DMS79 treated with DMSO at 0.1 percent for 48 hours (cell line): ENCODE measurements around the gene TMEM179B.
A peak's percentile ranks its signal among the peaks of the same experiment; 100 is the strongest.
"Not testable (repeated sequence)": the region's sequence is repeated elsewhere in the genome, so short reads cannot be mapped to it uniquely, and the experiment has no call there.

Experiments used
- DNase-seq: peaks from one replicate; lab custom pipeline; 2025; lab: John Stamatoyannopoulos, UW

Gene TMEM179B

DNA sequence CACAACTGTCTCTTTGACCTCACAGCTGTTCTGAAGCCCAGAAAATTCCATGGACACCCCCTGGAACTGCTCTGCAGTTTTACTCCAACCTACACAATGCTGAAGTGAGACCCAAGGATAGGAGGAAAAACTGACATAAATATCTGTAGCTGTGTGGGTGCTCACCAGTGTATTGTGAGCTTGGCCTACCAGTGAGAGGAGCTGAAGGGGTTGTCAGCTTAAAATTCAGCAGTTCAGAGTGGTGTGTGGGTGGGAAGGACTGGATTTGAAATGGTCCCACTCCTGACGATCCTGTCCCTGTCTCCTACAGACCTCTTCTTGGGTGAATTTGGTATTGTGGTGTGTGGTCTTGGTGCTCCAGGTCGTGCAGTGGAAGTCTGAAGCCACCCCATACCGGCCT lies 2.4 kb downstream of the TMEM179B start:
- no peak for DNase-seq

DNA sequence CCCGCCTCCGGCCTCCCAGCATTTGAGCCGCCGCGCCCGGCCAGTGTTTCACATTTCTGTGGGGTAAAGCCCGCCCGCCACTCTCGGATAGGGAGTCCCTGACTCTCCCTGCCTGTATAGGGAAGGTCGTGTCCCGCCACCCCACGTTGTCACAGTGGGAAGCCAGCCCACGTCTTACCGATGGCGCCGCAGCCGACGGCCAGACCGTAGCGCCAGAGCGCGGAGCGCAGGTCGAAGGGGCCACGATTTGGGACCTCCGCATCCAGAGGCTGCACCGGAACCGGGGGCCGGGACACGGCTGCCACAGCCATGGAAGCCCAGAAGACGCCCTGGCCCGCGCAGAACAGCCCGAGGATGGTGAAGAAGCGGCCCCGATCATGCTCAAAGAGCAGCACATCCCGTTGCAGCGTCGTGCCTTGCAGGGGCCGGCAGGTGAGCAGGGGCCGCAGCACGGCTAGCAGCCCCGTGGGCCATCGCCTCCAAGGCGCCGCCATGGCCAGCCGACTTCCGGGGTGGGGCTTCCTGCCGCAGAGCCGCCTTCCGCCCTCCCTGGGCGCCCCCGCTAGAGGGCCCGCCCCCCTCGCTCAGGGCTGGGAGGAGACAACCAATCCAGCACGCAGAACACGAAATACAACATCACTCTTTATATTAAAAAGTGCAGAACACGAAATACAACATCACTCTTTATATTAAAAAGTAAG lies 4.4 kb downstream of the TMEM179B start, which contains the start of gene TMEM223:
TMEM223 (minus strand) TSS at position 506 of the 701 bp plus-strand sequence; CDS start at position 494, 12 bp downstream.
- DNase-seq: peak; percentile 73

DNA sequence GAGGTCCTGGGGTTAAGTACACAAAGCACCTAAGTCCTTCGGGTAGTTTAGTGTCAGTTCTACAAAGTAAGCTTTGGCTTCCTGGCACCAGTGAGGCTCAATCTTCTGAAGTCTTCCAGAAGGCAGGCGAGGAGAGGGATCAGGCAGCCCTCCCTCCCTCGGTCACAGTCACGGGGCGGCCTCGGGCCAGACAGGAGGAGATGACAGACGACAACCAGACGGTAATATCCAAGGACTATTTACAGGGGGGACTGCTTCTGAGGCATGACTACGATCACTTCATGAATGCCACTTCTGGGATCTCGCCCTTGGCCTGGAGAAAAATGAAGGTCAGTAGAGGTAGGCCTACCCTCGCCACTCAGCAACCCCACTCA lies 5.0 kb downstream of the TMEM179B start:
- DNase-seq: no peak

DNA sequence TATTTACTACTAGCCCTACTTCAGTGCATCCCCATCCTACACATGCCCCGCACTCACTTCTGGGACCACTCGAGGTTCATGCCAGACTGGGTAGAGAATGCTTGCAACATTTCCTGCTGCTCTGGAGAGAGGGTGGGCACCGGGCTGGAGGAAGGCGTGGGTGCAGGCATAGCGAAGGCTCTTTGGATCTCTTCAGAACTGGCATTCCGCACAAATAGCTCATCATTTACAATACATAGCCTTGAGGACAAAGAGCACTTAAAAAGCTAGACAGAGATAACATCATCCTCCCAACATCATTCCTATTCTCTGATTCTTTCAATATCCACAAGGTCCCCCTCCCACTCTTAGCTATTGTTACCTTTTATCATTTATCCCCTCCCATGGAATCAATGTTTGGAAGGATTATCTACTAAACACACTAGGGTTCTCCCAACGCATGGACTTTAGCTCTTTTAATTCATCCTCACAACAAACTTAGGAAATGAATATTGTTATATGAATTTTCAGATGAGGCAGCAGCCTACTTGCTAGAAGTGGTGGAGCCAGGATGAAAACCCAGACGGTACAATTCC lies 7.1 kb downstream of the TMEM179B start:
- DNase-seq: no peak

DNA sequence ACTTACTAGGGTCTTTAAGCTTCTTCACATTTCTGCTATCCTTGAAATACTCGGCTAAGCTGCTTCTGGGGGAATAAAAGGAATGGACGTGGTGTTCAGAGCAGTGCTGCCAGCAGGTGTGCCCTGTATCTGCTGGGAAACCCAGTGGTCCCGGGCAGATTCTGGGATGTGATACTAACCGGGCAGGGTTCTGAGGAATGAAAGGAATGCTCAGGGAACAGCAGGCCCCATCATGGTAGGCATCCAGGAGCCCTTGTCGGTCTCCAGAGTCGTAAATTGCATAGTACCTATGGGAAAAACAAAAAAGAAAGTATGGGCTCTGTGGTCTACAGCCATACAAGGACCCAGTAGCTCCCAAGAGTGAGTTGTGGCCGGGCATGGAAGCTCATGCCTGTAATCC lies 9.1 kb downstream of the TMEM179B start:
- DNase-seq: no peak

DNA sequence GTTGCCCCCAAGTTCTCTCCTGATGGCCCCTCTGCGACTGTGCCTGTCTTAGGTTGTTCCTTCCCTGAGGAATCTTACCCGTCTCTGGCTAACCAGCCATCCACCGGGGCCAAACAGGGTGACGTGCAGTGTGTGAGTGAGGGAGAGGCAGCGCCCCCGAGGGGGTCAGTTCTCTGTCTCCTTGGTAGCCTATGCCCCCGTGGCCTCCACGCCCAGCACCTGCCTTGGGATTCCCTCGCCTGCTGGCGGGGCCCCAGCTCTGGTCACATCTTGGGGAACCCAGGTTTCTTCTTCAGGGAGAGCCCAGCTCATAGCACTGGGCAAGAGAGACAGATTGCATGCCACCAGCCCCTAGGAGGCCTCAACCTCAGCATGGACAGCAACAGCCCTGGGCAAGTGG lies 12.3 kb downstream of the TMEM179B start:
- no peak for DNase-seq

DNA sequence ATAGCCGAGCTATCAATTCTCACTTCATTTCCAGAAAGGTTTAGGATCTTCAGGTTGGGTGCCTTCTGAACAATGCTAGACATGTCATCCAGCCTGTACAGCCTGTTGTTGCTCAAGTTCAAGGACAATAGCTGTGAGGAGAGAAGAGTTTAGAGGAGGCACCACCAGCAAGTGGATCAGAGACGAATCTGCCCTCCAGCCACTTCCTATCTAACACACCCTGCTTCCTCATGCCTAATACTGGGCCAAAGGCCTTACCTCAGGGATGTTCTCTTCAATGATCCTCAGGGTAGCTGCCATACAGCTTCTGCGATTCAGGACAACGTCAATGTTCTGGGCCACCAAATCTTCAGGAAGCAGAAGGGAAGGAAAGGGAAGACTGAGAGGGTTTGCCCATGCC lies 13.9 kb downstream of the TMEM179B start:
- DNase-seq: no peak

DNA sequence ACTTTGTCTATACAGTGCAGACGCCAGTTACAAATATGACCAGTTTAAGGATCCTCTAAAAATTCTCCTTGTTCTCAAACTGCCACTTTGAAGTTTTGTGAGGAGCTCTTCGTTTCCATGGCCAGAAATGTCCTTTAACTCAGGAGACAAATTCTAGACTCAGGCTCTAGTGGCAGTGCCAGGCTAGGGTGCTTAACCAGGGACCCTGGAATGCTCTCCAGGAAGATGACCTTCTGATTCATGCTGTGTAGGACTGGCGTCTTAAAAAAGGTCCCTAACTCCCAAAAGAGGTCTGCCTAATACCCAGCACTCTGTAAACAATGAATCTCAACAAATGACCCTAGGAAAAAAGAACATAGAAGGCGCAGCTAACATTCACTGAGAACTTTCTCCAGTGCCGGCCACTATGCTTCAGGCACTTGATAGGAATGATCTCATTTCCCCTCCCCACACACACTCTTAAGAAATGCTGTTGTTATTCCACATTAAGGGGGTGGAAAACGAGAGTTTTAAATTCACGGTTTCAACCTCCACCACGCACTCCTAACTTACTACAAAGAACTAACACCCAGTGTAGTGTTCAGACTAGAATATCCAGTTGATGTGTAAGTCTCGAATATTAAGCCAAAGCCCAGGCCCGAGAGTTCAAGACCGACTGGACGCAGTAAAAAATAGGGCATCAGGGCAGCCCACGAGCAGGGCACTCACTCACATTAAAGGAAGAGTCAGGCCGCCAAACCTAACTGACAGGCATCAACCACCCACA lies 17.3 kb downstream of the TMEM179B start:
- DNase-seq: no peak

DNA sequence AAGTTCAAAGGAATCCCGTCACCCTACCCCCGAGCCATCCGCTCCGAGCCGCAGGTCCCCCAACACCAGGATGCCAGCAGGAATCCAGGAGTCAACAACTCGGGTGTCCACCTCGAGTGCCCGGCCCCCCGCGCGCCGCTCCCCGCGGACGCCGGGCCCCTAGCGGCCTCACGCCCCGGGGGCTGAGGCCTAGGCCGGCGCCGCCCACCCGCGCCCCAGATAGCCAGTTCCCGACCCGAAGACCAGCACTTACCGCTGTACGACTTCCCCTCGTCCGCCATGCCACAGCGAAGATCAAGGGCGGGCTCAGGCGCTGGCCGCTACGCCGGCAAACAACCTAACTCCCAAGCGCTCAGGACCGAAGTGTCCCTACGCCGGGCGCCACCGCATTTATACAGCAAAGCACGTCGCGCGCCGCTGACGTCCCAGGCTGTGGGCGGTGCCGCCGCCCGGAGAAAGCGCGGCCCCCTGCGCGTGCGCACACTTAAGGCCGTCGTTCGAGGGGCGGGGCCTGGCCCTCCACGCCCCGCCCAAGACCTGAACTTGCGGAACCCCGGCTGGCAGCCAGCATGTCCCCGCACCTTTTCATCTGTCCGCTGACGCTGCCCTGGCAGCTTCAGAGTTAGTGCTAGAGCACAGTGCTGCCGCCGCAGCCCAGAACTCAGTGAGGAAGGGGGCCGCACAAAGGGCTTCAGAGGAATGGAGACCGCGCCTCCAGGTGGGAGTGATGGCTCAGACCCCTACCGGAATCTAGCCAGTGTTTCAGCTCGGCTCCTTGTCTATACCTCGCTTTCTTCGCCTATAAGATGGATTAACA lies 18.1 kb downstream of the TMEM179B start, which contains the start of gene NXF1:
NXF1 (minus strand) TSS at position 365 of the 817 bp plus-strand sequence; CDS start at position 281, 84 bp downstream.
- peak; percentile 93 for DNase-seq

DNA sequence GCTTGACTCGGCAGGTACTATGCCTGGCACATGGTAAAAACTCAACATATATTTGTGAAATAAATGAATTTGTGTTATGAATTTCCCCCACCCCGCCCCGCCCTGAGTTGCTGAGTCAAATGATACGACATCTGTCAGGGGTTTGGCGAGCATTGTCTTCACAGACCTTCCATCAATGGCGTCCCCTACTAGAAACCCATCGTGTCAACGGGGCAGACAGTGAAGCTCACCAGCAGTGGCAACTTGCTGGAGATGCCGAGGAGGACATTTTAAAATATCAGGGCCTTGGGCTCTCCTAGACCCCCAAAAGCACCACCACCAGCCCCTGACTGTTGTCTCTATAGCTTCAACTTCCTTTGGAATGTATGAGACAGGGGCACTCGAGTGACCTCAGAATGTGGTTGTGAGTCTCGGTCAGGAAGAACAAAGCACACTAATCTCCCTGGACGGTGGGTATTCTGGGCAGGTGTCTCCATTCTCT lies 18.8 kb downstream of the TMEM179B start:
- DNase-seq: no peak

DNA sequence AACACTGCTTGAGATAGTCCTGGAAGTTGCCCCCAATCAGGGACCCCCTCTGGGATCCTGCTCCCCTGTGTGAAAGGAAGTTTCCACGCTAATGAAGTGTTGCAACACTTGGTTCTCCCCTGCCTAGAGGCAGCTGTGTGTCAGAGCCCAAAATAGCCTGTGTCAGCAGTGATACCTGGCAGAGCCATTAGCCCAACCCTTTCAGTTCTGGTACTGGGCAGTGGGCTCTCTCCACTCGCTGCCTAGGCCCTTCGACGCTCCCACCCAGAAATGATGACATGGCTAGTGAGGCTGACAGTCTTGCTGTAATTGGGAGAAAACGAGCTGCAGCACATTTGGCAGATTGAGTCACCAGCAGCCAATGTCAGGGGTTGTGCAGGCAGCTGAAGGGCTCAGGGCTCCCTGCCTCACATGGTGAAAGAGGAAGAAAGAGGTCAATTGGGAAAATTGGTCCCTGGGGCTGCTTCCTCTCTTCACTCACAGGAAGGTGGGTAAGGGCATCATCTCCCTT lies 19.5 kb downstream of the TMEM179B start:
- no peak for DNase-seq

DNA sequence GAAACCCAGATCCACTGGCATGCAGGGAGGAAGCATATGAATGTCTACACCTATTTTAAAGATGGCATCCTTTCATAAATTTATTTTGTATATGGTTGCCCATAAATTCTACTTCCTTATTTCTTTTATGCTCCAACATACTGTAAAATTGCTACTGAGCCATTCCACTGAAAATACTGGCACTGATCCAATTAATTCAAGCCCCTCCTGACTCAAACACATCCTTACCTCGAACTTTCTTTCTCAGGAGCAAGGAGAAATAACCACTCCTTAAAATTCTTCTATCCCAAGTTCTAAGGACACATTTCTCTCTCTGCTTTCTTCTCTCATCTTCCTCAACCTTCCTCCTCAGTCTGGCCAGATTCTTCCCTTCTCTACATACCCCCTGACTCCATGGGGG lies 23.5 kb downstream of the TMEM179B start:
- DNase-seq: no peak

DNA sequence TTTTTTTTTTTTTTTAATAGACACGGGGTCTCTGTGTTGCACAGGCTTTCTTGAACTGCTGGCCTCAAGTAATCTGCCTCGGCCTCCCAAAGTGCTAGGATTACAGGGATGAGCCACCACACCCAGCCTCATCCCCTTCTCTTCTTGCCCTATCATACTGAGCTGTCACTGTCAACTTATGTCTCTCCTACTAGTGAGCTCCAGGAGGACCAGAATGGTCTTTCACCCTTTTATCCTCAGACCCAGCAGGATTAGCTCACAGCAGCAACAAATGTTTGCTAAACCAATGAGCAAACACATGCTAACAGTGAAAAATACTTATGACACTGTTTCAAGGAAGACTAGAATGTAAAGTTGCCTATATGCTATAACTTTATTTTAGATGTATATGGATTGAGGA lies 24.5 kb downstream of the TMEM179B start:
- no peak for DNase-seq

DNA sequence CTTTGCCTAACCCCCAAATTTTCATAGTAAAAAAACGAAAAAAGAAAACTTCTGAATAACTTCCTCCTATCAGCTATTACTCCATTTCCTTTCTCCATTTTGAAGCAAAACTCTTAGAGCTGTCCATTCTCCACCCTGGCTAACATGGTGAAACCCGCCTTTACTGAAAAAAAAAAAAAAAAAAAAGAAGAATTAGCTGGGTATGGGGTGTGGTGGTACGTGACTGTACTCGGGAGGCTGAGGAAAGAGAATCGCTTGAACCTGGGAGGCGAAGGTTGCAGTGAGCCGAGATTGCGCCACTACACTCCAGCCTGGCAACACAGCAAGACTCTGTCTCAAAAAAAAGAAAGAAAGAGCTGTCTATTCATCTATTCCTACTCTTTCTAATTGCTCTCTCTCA lies 29.4 kb downstream of the TMEM179B start:
- DNase-seq: no peak

DNA sequence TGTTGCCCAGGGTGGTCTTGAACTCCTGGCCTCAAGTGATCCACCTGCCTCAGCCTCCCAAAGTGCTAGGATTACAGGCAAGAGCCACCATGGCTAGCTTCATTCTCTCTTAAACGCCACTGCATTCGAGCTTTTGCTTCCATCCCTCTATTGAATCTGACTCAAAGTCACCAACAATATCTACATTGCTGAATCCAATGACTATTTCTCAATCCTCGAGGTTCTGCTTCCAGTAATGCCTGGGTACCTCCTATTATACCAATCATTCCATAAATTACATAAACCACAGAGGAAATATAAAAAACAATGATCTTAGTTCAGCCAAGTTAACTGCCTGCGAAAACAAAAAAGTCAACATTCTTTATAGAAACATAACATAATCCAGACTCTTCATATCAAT lies 29.9 kb downstream of the TMEM179B start:
- no peak for DNase-seq

DNA sequence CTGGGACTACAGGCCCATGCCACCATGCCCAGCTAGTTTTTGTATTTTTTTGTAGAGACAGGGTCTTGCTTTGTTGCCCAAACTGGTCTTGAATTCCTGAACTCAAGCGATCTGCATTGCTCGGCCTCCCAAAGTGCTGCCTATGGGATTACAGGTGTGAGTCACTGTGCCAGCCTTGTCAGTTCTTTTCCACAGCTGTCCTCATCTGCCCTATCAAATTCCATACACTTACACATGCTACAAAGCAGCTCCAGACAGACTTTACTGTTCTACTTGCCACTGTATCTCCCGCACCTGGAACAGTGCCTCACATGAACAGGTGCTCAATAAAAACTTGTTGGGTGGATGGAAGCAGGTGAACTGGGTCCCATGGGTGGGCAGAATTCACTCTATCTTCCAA lies 36.5 kb downstream of the TMEM179B start:
- no peak for DNase-seq

DNA sequence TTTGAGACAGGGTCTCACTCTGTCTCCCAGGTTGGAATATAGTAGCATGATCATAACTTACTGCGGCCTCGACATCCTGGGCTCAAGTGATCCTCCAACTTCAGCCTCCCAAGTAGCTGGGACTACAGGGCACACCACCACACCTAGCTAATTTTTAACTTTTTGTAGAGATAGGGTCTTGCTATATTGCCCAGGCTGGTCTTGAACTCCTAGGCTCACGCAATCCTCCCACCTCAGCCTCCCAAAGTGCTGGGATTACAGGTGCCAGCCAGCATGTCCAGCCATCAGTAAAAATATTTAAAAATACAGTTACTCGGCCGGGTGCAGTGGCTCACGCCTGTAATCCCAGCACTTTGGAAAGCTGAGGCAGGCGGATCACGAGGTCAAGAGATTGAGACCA lies 40.9 kb downstream of the TMEM179B start:
- DNase-seq: not testable (repeated sequence)

DNA sequence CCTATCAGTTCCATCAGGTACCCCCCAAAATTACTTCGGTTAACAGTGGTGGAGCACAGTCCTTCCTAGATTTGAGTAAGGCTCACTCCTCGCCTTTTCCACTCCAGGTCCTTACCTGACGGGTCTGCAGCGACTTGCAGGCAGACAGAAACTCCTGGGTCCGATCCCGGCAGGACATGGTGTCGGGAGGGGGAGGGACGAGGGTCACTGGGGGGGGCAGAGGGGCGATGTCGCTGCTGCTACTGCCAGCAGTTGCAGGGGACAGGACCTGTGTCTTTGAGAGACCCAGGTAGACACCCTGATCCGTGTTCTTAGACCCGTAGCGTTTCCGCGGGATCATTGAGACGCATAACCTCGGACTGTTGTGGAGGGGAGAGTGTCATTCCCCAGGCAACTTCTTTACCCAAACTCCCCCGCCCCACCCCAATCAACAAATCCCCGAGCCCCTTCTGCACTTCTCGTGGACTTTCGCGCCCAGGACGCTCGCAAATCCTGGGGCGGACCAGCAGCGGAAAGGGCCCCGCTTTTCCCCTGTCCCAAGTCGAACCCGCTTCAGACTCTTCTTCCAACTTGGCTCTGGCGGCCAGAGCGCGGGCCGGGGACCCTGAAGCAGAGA lies 43.8 kb downstream of the TMEM179B start:
- no peak for DNase-seq

DNA sequence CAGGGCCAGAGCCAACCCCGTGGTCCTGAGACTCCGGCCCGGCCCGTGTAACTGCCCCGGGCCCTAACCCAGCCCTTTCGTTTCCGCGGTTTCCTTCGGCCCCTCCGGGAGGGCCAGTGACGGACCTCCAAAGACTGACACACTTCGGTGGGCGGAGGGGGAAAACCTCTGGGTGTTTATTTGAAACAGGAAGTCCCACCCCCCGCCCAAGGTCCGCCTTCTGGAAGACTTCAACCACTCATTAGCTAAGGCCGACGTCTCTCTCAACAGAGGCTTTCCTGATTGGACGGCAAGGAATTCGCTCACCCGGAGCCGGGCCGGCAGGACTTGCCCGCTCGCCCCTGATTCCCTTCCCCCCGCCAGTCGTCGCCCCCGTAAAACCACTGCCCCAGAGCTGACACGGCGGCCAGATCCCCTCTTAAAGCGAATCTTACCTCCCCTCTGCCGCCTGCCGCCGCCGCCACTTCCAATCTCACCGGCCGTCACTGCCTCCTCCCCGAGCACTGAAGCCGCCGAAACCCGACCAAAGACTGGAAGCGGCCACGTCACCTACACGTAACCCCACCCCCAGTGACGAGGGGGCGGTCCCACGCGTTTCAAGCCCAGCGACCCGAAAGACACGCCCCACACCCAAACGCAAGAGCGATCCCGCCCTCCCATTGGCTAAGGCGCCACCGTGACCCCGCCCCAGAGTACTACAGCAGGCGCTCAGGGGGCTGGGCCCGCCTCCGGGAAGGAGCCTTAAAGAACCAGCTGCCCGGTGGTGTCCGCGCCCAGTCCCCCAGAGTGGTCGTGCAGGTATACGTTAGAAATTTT lies 44.5 kb downstream of the TMEM179B start, which contains the start of gene STX5:
STX5 (minus strand) TSS at position 532 of the 816 bp plus-strand sequence. CDS start 808 bp downstream, outside the sequence.
- DNase-seq: peak; percentile 98
